Bronchial epithelial cell (primary cell): ENCODE measurements around the gene CYSLTR2. TPM values are rescaled to one million over a fixed set of nuclear protein-coding genes. Genes with fewer than 3 reads are reported as not detected.

Experiments used
- DNase-seq: peaks from one replicate; pipeline ENCODE4 v3.0.0-alpha.2; 2010; ENCODE audit warnings: low read depth
- FAIRE-seq: peaks from 2 replicates; lab custom pipeline; 2011; peaks lifted over from hg19 to GRCh38; lab: Jason Lieb, UNC
- H3K27me3 ChIP-seq: 2 replicates; pipeline ENCODE4 v1.5.1; 2011; ENCODE audit warnings: low read length; ENCODE audit not compliant: control insufficient read depth, insufficient read depth
- H3K36me3 ChIP-seq: 2 replicates; pipeline ENCODE4 v1.5.1; 2011; ENCODE audit warnings: low read length; ENCODE audit not compliant: control insufficient read depth, insufficient read depth
- H3K4me3 ChIP-seq: 2 replicates; pipeline ENCODE4 v1.5.1; 2011; ENCODE audit warnings: mild to moderate bottlenecking, low read depth, low read length, control low read depth
- total RNA-seq: library from RNA; depleted of rRNA; stranded (reverse); fragments of >200 nt; gene quantifications from 2 replicates; pipeline ENCODE4 v1.2.1, GENCODE V29; 2014
- TF ChIP-seq, protein P1 (sequence below): IDR thresholded peaks from 2 replicates; pipeline ENCODE4 v1.5.1; 2011; ENCODE audit warnings: mild to moderate bottlenecking, moderate library complexity, low read length, control low read depth, inconsistent platforms; ENCODE audit not compliant: insufficient read depth, severe bottlenecking

Gene CYSLTR2
- total RNA-seq, 1 donor from 2014 or later: not detected

- DNase-seq (no peak), FAIRE-seq (no peak)
- Histone ChIP-seq H3K36me3 (no peaks in the 10 kb centered on the region), H3K27me3 (no peaks in the 10 kb centered on the region), H3K4me3 (no peak overlapping the region)
- TF ChIP-seq, protein P1, sequence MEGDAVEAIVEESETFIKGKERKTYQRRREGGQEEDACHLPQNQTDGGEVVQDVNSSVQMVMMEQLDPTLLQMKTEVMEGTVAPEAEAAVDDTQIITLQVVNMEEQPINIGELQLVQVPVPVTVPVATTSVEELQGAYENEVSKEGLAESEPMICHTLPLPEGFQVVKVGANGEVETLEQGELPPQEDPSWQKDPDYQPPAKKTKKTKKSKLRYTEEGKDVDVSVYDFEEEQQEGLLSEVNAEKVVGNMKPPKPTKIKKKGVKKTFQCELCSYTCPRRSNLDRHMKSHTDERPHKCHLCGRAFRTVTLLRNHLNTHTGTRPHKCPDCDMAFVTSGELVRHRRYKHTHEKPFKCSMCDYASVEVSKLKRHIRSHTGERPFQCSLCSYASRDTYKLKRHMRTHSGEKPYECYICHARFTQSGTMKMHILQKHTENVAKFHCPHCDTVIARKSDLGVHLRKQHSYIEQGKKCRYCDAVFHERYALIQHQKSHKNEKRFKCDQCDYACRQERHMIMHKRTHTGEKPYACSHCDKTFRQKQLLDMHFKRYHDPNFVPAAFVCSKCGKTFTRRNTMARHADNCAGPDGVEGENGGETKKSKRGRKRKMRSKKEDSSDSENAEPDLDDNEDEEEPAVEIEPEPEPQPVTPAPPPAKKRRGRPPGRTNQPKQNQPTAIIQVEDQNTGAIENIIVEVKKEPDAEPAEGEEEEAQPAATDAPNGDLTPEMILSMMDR: no peak
Measured at GRCh38 chr13:48625413-48626076, 28.2 kb upstream of the CYSLTR2 start.

DNA sequence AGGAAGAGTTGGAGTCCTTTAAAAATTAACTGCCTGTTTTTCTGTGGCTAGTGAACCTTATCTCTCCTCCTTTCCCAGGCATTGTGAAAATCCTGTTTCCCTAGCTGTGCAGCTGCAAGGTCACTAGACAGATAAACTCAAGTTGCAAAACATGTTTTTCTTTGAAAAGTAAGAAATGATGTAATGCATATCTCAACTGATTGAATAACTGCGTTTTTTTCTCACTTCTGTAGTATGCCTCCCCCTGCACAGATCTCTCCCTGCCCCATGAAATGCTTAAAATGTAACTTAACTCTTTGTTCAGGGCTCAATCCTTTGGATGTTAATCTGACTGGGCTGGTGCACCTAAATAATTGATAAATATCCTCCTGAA, 27.7 kb upstream of the CYSLTR2 start:
- Histone ChIP-seq H3K4me3 (no peak overlapping the region), H3K27me3 (no peaks in the 10 kb centered on the region), H3K36me3 (no peaks in the 10 kb centered on the region)
- TF ChIP-seq, protein P1: no peak
- no peak for FAIRE-seq
- no peak for DNase-seq

- TF ChIP-seq, protein P1: no peak
- FAIRE-seq: no peak
- no peak for DNase-seq
- Histone ChIP-seq H3K36me3 (no peaks in the 10 kb centered on the region), H3K27me3 (no peaks in the 10 kb centered on the region), H3K4me3 (no peak overlapping the region)
Measured at GRCh38 chr13:48626726-48627451, 26.8 kb upstream of the CYSLTR2 start.

DNA sequence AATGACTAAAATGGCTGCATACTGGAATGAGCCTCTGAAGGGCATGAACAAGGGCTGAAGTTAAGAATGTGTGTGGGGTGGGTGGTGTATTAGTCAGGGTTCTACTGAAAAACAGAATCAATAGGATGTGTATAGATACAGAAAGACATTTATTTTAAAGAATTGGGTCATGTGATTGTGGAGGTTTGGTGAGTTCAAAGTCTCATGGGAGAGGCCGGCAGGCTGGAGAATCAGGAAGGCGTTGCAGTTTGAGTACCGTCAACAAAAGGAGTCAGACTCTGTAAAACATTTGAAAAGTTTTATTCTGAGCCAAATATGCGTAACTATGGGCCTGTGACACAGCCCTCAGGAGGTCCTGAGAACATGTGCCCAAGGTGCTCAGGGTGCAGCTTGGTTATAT, 24.5 kb upstream of the CYSLTR2 start:
- FAIRE-seq: no peak
- no peaks in the 10 kb centered on the region for H3K36me3 ChIP-seq

DNA sequence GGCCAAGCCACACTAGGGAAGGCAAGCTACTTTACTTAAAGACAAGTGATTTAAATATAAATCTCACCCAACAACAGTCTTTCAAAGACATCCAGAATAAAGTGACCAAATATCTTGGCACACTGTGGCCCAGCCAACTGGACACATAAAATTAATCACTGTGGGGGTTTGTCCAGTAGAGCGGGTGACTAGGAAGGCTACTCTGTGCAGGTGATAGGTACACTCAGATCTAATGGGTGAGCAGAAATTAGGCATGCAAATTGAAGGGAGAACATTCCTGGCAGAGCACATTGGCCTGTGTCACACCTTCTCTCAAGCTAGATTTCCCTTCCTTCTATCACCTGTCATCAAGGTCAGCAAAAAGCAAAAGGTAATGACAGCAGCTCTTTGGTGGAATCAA, 23.4 kb upstream of the CYSLTR2 start:
- FAIRE-seq: no peak
- TF ChIP-seq, protein P1: no peak
- H3K36me3 ChIP-seq: no peaks in the 10 kb centered on the region

More for the DNA sequence above, 24.5 kb upstream of the CYSLTR2 start:
- Histone ChIP-seq H3K4me3 (no peak overlapping the region), H3K27me3 (no peaks in the 10 kb centered on the region)
- TF ChIP-seq, protein P1: no peak
- no peak for DNase-seq

More for the DNA sequence above, 23.4 kb upstream of the CYSLTR2 start:
- Histone ChIP-seq H3K27me3 (no peaks in the 10 kb centered on the region), H3K4me3 (no peak overlapping the region)
- no peak for DNase-seq
